Ascending aorta (tissue), 2 donors: ENCODE measurements around the gene RNF214. TPM values are rescaled to one million over a fixed set of nuclear protein-coding genes. Genes with fewer than 3 reads are reported as not detected.
A peak's percentile ranks its signal among the peaks of the same experiment; 100 is the strongest.

Experiments used
- DNase-seq, 2 donors: peaks; one replicate each; pipeline ENCODE4 v3.0.0-alpha.2; 2019; ENCODE audit warnings: low spot score in 2 of 2
- H3K27ac ChIP-seq, 2 donors: fragments of 200-600 bp; sonication (generic); one replicate each; pipeline ENCODE4 v1.5.1; 2016 to 2017; ENCODE audit warnings: mild to moderate bottlenecking in 1 of 2
- H3K27me3 ChIP-seq: fragments of 200-600 bp; sonication (generic); one replicate; pipeline ENCODE4 v1.5.1; 2017
- H3K36me3 ChIP-seq, 2 donors: fragments of 200-600 bp; sonication (generic); one replicate each; pipeline ENCODE4 v1.5.1; 2016
- H3K4me1 ChIP-seq, 2 donors: fragments of 200-600 bp; sonication (generic); one replicate each; pipeline ENCODE4 v1.5.1; 2016 to 2017; ENCODE audit warnings: mild to moderate bottlenecking in 1 of 2
- H3K4me3 ChIP-seq, 2 donors: fragments of 200-600 bp; sonication (generic); one replicate each; pipeline ENCODE4 v1.5.1; 2016 to 2017; ENCODE audit warnings: mild to moderate bottlenecking in 1 of 2
- H3K9me3 ChIP-seq, 2 donors: fragments of 200-600 bp; sonication (generic); one replicate each; pipeline ENCODE4 v1.5.1; 2016
- intact Hi-C: fragments of 100-400 bp; cut with DNase I; formaldehyde crosslinking; loops from one replicate; pipeline ENCODE4 v1.15.1; 2023
- total RNA-seq: library from RNA; depleted of rRNA; stranded (reverse); fragments of >200 nt; gene quantifications from one replicate; pipeline ENCODE4 v1.1.0, GENCODE V29; 2016
- TF ChIP-seq, protein P1 (sequence below), 3 experiments: fragments of 200-600 bp in 2 of 3; fragments of 450-650 bp in 1 of 3; sonication (generic) in 2 of 3; IDR thresholded peaks; one replicate each; pipeline ENCODE4 v1.5.1; 2016 to 2019; ENCODE audit warnings: antibody characterized with exemption in 3 of 3, mild to moderate bottlenecking in 1 of 3, moderate library complexity in 1 of 3

RNF214 gene
- total RNA-seq, 1 donor from 2014 or later: 0.53 TPM

DNA sequence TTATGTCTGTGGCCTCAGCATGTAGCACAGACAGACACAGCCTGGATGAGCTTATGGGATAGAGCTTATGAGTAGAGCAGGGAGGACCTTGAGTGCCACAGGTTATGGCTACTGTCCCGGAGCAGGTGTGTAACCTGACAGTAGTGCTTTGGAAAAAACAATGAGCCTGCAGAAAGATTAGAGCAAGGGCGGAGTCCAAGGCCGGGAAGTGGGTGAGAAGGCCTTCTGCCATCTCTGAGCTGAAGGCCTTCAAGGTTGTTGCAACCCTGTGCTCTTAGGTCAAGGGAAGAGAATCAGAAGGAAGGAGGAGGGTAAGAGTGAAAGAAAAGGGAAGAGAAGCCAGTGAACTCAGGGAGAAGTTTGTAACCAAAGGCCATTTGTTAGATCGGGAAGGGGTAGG lies 37.2 kb upstream of the RNF214 start:
- H3K36me3 ChIP-seq: peaks cover 32 to 64% of the 10 kb centered on the region in 2 donors
- TF ChIP-seq, protein P1, sequence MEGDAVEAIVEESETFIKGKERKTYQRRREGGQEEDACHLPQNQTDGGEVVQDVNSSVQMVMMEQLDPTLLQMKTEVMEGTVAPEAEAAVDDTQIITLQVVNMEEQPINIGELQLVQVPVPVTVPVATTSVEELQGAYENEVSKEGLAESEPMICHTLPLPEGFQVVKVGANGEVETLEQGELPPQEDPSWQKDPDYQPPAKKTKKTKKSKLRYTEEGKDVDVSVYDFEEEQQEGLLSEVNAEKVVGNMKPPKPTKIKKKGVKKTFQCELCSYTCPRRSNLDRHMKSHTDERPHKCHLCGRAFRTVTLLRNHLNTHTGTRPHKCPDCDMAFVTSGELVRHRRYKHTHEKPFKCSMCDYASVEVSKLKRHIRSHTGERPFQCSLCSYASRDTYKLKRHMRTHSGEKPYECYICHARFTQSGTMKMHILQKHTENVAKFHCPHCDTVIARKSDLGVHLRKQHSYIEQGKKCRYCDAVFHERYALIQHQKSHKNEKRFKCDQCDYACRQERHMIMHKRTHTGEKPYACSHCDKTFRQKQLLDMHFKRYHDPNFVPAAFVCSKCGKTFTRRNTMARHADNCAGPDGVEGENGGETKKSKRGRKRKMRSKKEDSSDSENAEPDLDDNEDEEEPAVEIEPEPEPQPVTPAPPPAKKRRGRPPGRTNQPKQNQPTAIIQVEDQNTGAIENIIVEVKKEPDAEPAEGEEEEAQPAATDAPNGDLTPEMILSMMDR (IDR thresholded peaks at IDR 0.05): no peak
- H3K27me3 ChIP-seq: no peaks in the 10 kb centered on the region
- H3K9me3 ChIP-seq: no peaks in the 10 kb centered on the region
- no peak overlapping the region for H3K4me3 ChIP-seq
- intact Hi-C loops: no loop called here
- peaks cover 0 to 9% of the 10 kb centered on the region in 2 donors for H3K4me1 ChIP-seq
- DNase-seq: no peak
- no peak overlapping the region for H3K27ac ChIP-seq

DNA sequence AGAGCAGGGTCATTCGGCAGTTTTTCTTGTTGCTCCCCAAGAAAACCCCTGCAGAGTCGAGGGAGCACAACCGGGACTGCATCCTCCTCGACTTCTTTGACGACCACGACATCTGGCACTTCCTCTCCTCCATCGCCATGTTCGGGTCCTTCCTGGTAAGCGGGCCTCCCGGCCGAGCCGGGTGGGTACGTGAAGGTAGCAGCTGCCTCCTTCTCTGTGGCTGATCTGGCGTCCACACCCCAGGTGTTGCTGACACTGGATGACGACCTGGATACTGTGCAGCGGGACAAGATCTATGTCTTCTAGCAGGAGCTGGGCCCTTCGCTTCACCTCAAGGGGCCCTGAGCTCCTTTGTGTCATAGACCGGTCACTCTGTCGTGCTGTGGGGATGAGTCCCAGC lies 36.7 kb upstream of the RNF214 start:
- H3K4me3 ChIP-seq: no peak overlapping the region
- H3K9me3 ChIP-seq: no peaks in the 10 kb centered on the region
- no peak for DNase-seq
- TF ChIP-seq, protein P1 (IDR thresholded peaks at IDR 0.05): no peak
- peaks cover 0 to 9% of the 10 kb centered on the region in 2 donors for H3K4me1 ChIP-seq
- H3K36me3 ChIP-seq: peaks cover 28 to 64% of the 10 kb centered on the region in 2 donors
- intact Hi-C loops: no loop called here
- H3K27me3 ChIP-seq: no peaks in the 10 kb centered on the region
- H3K27ac ChIP-seq: peak overlapping the region in 1 of 2 donors; percentile 98

DNA sequence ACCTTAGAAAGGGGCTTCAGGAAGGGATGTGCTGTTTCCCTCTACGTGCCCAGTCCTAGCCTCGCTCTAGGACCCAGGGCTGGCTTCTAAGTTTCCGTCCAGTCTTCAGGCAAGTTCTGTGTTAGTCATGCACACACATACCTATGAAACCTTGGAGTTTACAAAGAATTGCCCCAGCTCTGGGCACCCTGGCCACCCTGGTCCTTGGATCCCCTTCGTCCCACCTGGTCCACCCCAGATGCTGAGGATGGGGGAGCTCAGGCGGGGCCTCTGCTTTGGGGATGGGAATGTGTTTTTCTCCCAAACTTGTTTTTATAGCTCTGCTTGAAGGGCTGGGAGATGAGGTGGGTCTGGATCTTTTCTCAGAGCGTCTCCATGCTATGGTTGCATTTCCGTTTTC lies 35.5 kb upstream of the RNF214 start:
- no peaks in the 10 kb centered on the region for H3K9me3 ChIP-seq
- peaks cover 39 to 68% of the 10 kb centered on the region in 2 donors for H3K36me3 ChIP-seq
- H3K27ac ChIP-seq: peak overlapping the region; percentile 96 to 98
- peaks cover 0 to 9% of the 10 kb centered on the region in 2 donors for H3K4me1 ChIP-seq
- TF ChIP-seq, protein P1 (IDR thresholded peaks at IDR 0.05): no peak
- no peaks in the 10 kb centered on the region for H3K27me3 ChIP-seq
- no peak for DNase-seq
- no peak overlapping the region for H3K4me3 ChIP-seq
- intact Hi-C loops: no loop called here

DNA sequence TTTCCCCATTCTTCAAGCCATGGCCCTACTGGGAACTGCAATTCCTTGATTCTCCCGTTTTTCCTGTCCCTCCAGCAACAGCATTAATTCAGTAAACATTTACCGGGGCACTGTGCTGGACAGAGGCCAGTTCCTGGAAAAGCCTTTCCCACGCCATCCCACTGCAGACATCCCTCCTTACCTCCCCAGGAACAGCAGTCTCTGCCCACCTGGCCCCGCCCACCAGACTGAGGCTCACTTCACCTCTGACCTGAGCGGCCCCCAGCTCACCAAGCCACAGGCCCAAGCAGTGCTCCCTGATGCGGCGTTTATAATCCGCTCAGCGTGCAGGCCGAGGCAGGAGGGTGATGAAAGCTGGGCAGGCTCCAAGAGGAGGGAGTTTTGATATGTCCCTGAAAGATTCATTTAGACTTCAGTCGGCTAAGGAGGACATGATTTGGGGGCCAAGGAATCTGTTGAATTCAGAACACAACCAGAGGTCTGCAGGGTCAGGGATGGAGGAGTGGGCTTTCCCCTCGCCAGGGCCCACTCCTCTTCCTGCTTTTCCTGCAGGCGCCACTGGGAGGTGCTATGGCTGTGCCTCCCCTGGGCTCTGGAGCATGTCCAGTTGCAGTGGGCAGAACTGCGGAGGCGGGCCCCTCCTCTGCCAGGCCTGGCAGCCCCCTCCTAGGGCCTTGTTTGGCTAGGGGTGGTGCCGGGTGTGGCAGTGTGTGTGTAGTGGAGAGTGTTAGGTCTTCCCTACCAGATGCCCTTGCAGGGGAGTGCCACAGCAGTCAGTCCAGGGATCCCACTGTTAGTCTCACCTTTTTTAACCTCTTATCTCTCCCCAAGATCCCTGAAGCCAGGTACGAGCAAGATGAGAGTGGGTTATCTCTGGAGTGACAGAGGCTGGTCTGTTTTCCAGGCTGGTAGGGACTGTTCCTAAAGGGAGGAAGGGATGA lies 34.7 kb upstream of the RNF214 start:
- H3K4me1 ChIP-seq: peaks cover 0 to 9% of the 10 kb centered on the region in 2 donors
- H3K27me3 ChIP-seq: no peaks in the 10 kb centered on the region
- peaks cover 39 to 68% of the 10 kb centered on the region in 2 donors for H3K36me3 ChIP-seq
- H3K27ac ChIP-seq: peak overlapping the region; percentile 96 to 98
- intact Hi-C loops: loop anchor here (1.0 kb wide), 1 partner anchor 29 kb away; no protein-coding TSS in a partner anchor
- peak overlapping the region; percentile 68 to 97 for H3K4me3 ChIP-seq
- no peaks in the 10 kb centered on the region for H3K9me3 ChIP-seq
- TF ChIP-seq, protein P1 (IDR thresholded peaks at IDR 0.05): peak; percentile 78 to 88 (median 85)
- DNase-seq: peak in 1 of 2 donors; percentile 93

DNA sequence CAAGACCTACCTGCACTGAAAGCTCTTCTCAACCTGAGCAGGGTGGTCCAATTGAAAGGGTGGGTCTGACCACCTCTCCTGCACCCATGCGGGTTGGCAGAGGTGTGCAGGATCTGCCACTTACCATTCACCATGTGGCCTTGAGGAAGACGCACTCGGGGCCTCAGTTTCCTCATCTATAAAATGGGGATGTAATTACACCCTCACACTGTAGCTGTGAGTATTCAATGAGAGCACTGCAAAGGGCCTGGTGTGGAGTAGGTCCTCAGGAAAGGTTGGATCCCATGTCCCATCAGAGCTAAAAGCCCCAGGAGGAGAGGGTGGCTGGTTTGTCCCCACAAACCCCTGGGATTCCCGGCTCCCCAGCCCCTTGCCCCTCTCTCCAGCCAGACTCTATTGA lies 33.9 kb upstream of the RNF214 start:
- peak overlapping the region; percentile 96 to 98 for H3K27ac ChIP-seq
- DNase-seq: no peak
- no peaks in the 10 kb centered on the region for H3K9me3 ChIP-seq
- intact Hi-C loops: loop anchor here (1.0 kb wide), 3 partner anchors 20 to 28 kb away; partner anchors contain the start of gene SIDT2
- TF ChIP-seq, protein P1 (IDR thresholded peaks at IDR 0.05): peak in 1 of 3 experiments; percentile 12
- H3K4me3 ChIP-seq: peak overlapping the region; percentile 68 to 97
- H3K4me1 ChIP-seq: peaks cover under 1 to 9% of the 10 kb centered on the region in 2 donors
- peaks cover 39 to 68% of the 10 kb centered on the region in 2 donors for H3K36me3 ChIP-seq
- H3K27me3 ChIP-seq: no peaks in the 10 kb centered on the region
